DMS153 (cell line): Measurements from ENCODE around the gene SEL1L3.

ENCODE experiments used
- DNase-seq: peaks from one replicate; lab custom pipeline; 2025; lab: John Stamatoyannopoulos, UW

Gene SEL1L3

GRCh38 chr4:25817059-25817681 lies 45.6 kb downstream of the SEL1L3 start:
- DNase-seq, result no peak

GRCh38 chr4:25816591-25817058 lies 46.2 kb downstream of the SEL1L3 start:
- no peak for DNase-seq

GRCh38 chr4:25815586-25815985 lies 47.2 kb downstream of the SEL1L3 start:
- DNase-seq, result no peak

- no peak for DNase-seq
Measured at GRCh38 chr4:25814301-25815136, 48.3 kb downstream of the SEL1L3 start.

- no peak for DNase-seq
Measured at GRCh38 chr4:25813448-25814106, 49.2 kb downstream of the SEL1L3 start.

GRCh38 chr4:25811841-25812240 lies 50.9 kb downstream of the SEL1L3 start:
- DNase-seq, result no peak

- no peak for DNase-seq
Measured at GRCh38 chr4:25811374-25811690, 51.5 kb downstream of the SEL1L3 start.

GRCh38 chr4:25810461-25811373 lies 52.1 kb downstream of the SEL1L3 start:
- DNase-seq, result no peak

- no peak for DNase-seq
Measured at GRCh38 chr4:25809996-25810395, 52.8 kb downstream of the SEL1L3 start.

GRCh38 chr4:25807102-25807728 lies 55.6 kb downstream of the SEL1L3 start:
- DNase-seq, result no peak

- no peak for DNase-seq
Measured at GRCh38 chr4:25805255-25805860, 57.4 kb downstream of the SEL1L3 start.

- no peak for DNase-seq
Measured at GRCh38 chr4:25803720-25804225, 59.0 kb downstream of the SEL1L3 start.

- no peak for DNase-seq
Measured at GRCh38 chr4:25801594-25801993, 61.2 kb downstream of the SEL1L3 start.

GRCh38 chr4:25800245-25800644 lies 62.5 kb downstream of the SEL1L3 start:
- DNase-seq, result no peak

GRCh38 chr4:25799522-25799921 lies 63.3 kb downstream of the SEL1L3 start:
- DNase-seq, result no peak

- no peak for DNase-seq
Measured at GRCh38 chr4:25797136-25797535, 65.7 kb downstream of the SEL1L3 start.

- no peak for DNase-seq
Measured at GRCh38 chr4:25795566-25796454, 67.0 kb downstream of the SEL1L3 start.

GRCh38 chr4:25795091-25795490 lies 67.7 kb downstream of the SEL1L3 start:
- no peak for DNase-seq

GRCh38 chr4:25792876-25793275 lies 69.9 kb downstream of the SEL1L3 start:
- DNase-seq, result no peak
